ENCODE results near the gene ZNF69.

The ZNF69 gene

GRCh38 chr19:11950312-11950711, 62.7 kb downstream of the ZNF69 start:
- no peak for DNase-seq (ENCODE audit: low read depth in 1 of 2, low spot score in 1 of 2)
